ENCODE data around the gene TMEM40.
"Not testable (repeated sequence)": the region's sequence is repeated elsewhere in the genome, so short reads cannot be mapped to it uniquely, and the experiment has no call there.

Gene TMEM40, protein sequence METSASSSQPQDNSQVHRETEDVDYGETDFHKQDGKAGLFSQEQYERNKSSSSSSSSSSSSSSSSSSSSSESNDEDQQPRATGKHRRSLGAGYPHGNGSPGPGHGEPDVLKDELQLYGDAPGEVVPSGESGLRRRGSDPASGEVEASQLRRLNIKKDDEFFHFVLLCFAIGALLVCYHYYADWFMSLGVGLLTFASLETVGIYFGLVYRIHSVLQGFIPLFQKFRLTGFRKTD

DNA sequence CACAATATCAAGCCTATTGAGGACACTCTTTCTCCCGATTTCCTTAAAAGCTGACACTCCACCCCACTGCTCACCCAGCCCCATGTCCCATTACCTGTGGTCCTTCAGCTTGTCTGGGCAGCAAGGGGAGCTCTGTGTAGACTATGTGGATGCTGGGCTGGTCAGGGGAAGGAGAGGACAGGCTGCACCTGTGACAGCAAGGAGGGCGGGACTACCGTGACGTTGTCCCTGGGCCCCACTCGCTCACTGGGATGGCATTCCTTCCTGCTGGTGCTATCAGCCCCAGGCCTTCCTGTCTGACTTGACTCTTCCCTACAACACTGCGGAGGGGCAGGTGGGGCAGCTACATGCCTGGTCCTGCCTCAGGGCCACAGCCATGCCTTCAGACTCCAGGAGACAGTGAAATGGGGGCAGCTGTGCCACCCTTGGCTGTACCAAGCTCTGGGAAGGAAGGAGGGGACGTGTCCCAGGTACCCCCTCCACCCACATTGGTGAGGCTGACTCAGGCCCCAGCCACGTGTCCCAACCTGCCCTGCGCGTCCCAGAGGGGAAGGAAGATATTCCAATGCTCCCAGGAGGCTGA lies at the start of gene TMEM40:
TMEM40 (minus strand) TSS at position 163 of the 583 bp plus-strand sequence. CDS start 9,427 bp downstream, outside the sequence.
- no peak for DNase-seq (ENCODE audit: low spot score)

DNA sequence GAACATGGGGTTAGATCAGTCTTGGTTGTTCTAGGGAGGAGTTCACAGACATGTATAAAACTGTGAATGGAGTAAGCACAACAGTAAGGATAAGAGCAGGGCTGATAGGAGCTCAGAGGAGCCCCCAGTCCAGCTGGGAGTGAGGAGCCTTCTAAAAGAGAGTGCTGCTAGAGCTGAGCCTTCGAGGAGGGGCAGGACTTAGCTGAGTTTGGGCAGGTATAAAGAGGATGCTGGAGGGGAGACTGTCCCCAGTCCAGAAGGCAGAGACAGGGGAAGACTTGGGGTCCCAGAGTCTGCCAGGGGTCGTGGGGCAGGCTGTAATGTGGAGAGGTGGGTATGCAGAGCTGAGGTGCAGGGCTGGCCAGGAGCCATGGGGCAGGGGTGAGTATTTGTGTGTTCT lies 49.5 kb upstream of the TMEM40 start:
- no peak for DNase-seq (ENCODE audit: low spot score)

DNA sequence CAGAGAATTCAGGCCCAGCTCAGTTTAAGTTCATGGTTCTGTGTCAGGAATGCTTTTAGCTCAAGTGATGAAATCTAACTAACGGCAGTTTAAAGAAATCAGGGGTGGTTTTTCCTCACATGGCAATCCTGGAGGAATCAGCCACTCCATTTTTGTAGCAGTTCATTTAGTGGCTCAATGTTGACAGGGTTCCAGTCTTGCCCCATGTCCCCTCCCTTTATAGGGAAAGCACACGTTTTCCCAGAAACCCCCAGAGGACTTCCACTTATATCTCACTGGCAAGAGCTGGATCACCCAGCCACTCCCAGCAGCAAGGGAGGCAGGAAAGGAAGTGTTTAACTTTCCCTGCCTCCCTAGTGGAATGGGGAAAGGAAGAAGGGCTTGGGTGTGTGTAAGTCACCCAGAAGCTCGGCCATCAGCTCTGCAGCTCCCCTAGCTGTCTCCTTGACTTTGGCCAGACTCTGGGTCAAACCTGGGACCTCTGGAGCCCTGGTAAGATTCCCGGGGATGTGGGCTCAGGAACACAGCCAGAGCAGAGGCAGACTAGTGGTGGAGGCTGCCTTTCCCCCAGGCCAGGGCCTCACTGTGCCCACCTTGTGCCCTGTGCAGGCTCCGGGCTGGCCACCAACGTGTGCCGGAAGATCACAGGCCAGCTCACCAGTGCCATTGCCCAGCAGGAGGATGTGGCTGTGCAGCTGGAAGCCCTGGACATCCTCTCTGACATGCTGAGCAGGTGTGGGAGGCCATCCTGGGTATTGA lies 48.7 kb upstream of the TMEM40 start:
- no peak for DNase-seq (ENCODE audit: low spot score)

DNA sequence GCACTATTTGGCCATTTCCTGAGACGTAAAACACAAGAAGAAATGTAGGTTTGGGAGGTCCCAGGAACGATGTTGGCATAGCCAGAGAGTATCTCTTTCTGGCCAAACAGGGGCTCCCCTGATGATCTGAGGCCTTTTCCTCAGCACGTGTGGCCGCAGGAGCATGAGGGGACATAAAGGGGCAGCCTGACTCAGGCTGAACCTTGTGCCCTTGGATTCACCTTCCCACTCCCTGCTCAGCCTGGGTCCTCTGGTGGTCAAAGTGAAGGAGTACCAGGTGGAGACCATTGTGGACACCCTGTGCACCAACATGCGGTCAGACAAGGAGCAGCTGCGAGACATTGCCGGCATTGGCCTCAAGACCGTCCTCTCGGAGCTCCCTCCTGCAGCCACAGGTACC lies 48.0 kb upstream of the TMEM40 start:
- DNase-seq (ENCODE audit: low spot score) = no peak

DNA sequence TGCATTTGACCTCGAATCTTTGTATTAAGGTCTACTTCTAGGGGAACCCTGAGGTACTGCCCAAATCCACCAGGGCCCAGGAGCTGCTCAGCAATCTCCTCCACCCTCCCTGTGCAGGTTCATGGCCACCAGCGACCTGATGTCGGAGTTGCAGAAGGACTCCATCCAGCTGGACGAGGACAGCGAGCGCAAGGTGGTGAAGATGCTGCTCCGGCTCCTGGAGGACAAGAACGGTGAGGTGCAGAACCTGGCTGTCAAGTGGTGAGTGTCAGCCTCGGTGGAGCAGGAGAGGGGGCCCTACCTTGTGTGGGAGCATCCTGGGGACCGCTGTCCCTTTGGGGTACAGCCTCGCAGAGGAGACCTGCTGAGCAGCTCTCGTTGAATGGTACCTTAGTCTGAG lies 44.3 kb upstream of the TMEM40 start:
- no peak for DNase-seq (ENCODE audit: low spot score)

DNA sequence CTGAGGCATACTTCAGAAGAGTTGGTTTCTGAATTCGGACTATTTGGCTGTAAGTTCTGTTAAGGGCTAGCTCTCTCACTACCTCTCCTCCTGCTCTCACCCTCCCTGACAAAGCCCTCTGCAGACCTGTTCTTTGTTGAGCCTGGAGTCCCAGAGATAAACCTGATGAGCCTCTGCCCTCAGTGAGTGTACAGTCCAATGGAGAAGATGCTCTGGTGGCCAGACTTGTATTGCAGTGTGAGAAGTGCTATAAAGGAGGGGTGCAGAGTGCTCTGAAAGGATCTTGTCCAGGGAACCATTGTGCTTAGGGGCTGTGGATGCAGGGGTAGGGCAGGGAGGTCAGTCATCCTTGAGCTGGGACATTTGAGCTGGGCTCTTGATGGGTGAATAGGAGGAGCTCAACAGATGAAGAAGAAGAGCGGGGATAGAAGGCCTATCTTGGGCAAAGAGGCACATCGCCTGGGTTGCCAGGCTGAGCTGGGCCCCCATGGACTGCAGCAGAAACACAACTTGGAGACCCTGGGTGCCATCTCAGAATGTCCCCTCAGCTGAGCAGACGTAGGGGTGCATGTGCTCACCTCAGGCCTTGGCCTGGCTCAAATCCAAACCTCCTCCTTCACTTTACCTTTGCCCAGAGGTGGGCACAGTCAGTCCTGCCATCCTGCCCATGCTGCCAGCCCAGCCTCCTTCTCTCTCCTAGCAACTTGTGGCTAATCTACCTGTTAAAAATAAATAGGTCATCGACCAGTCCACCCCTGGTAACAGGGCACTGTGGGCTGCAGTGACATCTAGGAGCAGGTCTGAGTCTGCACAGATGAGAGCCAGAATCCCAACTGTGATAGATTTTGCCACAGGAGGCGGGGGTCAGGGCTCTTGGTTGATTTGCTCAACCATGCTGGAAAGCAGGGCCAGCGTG lies 40.7 kb upstream of the TMEM40 start:
- DNase-seq (ENCODE audit: low spot score) = no peak

DNA sequence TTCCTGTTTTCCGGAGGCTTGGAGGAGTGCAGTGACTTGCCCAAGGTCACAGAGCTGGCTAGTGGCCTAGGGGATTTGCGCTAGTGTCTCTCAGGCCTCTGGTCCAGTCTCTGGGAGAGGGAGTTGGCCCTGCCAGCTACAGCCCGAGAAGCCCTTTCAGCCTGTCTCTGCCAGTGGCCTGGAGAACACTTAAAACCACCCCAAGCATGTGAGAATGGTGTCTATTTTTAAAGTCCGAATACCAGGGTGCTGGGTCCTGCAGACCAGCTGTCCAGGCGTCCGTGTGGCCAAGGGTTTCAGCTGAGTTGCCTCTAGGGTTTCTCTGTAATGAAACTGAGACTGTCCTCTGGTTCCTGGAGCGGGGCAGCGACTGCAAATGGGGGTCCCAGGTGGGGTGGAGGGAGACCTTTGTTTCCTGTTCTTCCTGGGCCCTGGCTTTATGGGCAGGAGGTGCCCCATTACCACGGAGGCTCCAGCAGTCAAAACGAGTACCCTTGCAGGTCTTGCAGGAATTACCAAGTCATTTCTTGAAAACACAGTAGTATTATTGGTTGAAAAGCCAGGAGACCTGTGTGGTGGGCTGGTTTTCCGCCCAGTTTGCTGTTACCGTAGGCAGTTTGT lies 39.6 kb upstream of the TMEM40 start:
- no peak for DNase-seq (ENCODE audit: low spot score)

DNA sequence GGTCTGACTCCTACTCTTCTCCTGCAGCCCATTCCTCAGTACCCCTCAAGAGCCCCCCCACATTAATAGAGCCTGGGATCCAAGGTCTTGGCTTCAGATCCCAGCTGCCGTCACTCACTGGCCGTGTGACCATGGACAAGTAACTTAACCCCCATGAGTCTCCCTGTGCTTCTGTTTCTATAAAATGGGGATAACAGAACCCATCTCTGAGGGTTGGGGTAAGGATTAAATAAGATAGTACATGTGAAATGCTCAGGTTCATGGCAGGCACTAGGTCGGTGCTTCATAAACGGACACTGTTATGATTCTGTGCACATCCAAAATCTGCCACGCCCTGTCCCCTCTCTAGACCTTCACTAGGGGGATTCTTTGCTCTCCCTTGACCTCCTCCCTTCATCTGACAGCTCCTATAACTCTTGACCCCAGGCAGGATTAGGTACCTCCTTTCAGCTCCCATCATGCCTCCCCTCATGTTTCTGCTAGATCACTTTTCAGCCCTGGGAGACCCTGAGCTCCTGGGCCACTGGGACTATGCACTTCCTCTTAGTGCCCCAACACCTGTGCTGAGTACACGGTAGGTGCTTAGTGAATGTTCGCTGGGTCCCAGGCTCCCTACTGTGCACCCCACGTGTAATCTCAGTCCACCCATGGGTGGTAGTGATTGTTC lies 39.0 kb upstream of the TMEM40 start:
- no peak for DNase-seq (ENCODE audit: low spot score)

DNA sequence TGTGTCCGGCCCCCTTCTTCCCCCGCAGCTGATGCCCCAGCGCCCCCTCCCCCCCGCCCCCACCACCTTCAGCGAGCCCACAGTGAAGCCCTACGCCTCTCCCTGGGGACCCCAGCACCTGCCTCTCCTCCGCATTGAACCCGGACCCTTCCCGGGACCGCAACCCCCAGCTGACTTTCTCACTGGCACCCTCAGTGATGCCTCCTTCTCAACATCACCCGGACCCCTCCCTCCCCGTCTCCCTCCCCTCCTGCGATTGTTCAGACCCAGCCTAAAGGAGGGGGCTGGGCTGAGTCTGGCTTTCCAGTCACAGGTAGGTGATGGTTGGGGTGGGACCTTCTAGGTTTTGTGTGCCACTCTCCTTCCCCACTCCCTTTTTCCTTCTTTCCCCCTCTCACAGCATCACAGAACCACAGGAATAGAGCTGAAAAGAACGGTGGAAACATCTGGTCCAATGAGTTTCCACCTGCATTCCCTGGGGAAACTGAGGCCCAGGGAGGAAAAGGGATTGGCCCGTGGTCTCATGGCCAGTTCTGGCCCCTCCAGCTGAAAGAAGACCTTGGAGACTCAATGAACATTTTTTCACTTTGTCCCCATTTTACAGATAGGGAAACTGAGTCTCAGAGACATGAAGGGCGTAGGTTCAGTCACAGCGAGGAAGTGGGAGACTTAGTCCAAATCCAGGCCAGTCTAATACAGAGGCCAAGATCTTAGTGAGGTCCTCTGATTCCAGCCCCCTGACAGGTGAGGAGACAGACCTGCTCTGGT lies 38.2 kb upstream of the TMEM40 start:
- DNase-seq (ENCODE audit: low spot score) = no peak

DNA sequence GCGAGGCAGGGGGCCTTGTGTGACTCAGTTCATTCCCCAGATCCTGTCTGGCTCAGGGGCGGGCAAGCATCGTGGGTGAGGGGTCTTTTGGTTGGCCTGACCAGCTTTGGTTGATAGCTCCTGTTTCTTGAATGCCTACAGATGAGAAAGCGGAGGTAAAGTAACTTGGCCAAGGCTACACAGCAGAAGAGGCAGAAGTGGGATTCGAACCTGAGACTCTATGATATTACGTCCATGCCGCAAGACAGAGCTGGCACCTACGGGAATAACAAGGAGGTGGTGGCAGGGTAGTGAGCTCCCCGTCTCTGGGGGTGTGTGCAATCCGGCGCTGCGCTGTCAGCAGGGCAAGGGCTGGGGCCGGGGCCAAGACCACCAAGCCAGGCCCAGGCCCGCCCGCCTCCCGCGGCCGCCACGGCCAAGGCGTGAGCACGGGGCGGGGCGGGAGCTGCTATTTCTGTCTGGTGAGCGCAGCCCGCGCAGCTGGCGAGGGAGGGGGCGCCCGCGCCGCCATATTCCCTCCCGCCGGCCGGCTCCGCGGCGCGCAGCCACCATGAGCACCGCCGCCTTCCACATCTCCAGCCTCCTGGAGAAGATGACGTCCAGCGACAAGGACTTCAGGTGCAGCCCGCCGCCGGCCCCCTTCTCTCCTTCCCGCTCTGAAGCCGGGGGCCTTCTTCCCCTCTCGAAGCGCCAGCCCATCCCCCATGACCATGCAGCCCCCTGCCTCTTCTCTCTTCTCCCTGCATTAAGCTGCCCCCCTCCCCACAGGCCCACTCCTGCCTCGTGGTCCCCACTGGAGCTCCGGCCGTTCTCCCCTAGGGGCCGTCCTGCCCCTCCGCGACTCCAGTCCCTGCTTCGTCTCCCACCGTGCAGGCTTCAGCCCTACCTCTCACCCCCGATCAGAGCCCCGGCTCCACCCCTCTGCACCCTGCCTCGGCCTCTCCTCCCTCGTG lies 37.4 kb upstream of the TMEM40 start, which contains the start of gene CAND2:
CAND2 (plus strand) TSS at position 510 of the 953 bp plus-strand sequence; CDS start at position 551, 41 bp downstream.
- DNase-seq (ENCODE audit: low spot score) = no peak

DNA sequence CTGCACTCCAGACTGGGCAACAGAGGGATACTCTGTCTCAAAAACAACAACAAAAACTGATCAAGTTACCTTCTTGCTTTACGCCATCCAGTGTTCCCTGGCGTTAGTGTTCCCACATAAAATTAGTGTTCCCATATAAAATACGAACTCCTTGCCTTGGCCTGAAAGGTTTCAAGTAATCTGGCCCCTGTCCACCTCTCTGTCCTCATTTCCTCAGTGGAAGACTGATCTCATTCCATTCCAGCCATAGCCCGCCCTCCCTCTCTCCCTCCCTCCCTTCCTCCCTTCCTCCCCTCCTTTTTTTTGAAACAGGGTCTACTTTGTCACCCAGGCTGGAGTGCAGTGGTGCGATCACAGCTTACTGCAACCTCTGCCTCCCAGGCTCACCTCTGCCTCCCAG lies 34.6 kb upstream of the TMEM40 start:
- DNase-seq (ENCODE audit: low spot score) = no peak

DNA sequence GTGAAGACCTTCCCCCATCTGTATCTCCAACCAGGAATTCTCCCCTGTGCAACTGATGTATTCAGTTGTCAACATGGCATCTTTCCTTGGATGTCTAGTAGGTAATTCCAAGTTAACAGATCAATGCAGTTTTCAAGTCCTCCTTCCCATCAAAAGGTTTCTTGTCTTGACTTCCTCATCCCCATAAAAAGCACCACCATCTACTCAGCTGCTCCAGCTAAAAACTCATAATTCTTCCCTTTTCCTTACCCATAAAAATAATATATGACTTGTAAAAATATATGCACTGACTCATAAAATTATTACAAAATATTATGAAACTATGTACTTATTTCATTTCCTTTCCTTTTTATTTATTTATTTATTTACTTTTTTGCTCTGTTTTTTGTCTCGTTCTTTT lies 32.4 kb upstream of the TMEM40 start:
- DNase-seq (ENCODE audit: low spot score) = no peak

DNA sequence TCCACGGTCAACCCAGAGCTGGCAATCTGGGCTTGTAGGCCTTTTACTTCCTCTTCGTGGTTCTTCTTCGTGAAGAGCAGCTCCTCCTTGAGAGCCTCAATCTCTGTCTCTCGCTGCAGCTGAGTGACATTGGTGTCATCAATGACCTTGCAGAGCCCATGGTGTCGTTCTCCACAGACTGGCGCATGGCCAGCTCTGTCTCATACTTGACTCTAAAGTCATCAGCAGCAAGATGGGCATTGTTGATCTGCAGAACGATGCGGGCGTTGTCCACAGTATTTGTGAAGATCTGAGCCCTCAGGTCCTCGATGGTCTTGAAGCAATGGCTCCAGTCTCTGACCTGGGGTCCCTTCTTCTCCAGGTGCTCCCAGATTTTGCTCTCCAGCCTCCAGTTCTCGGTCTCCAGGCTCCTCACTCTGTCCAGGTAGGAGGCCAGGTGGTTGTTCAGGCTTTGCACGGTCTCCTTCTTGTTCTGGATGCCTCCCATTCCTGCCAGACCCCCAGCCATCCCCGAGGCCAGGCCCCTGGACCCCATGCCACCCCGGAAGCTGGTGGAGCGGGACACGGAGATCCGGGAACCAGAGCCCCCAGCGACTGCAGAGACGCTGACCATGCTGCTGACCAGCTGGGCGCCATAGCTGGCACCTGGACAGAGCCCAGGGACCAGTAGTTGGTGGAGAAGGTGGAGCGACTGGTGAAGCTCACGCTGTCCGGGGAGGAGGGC lies 29.1 kb upstream of the TMEM40 start:
- not testable (repeated sequence) for DNase-seq (ENCODE audit: low spot score)

DNA sequence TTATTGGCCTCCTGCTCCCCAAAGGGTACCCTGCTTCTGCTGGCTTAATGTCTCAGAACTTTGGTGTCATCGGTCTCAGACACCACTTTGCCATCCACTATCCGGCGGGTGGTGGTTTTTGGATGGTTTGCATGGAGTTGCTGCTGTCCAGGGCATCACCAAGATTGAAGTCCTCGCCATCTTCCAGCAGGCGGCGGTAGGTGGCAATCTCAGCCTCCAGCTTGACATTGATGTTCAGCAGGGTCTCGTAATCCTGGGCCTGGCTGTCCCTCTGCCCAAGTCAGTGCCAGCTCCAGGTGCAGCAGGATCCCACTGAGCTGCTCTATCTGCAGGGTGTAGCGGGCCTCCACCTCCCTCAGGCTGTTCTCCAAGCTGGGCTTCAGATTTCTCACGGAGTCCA lies 28.3 kb upstream of the TMEM40 start:
- peak; percentile 52 for DNase-seq (ENCODE audit: low spot score)

DNA sequence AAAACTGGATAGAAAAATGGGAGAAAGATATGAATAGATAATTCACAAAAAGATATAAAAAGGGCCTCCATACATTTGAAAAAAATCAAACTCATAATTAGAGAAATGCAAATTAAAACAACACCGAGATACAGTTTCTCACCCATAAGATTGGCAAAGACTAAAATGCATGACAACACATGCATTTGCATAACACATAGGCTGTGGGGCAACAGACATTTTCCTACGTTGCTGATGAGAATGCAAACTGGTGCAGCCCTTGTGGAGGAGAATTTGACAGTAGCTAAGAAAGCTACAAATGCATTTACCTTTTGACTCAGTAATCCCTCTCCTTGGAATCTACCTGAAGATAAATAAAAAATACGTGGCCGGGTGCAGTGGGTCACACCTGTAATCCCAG lies 26.0 kb upstream of the TMEM40 start:
- no peak for DNase-seq (ENCODE audit: low spot score)

DNA sequence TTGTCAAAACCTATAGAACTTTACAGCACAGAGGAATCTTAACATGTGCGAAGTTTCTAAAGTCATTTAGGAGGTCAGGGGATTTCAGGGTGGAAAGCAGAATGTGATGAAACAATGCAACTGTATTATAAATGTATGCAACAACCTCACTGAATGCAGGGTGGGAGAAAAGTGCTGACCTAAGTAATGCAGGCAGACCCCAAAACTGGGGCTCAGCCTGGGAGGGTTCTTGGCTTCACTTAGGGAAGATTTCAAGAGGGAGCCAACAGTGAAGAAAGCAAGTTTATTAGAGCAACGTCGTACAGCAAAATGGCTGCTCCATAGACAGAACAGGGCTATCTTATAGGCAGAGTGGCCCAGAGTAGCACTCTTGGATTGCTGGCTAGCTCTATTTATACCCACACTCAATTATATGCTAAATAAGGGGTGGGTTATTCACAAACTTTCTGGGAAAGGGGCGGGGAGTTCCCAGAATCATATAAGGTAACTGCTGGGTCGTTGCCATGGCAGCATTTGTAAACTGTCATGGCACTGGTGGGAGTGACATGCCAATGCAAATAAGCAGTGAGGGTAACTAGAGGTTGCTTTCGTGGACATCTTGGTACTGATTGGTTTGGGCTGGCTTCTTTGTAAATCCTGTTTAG lies 23.2 kb upstream of the TMEM40 start:
- DNase-seq (ENCODE audit: low spot score) = peak; percentile 47

DNA sequence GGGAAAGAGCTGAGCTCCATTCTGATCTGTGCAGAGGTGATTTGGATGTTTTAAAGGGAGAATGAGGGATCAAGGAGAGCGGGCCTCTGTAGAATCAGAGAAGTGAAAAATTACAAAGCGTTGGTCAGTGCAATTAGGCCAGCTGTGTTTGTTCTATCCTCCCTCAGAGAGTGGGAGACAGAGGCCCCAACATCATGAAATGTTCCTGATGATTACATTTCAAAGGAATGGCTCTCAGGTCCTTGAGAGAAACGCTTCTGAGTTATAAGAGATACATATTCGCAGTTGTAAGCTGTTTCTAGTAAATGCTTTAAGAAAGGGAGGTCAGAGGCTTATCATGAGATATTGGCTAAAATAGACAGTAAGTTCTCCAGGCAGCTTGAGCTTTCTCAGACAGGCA lies 21.7 kb upstream of the TMEM40 start:
- no peak for DNase-seq (ENCODE audit: low spot score)

DNA sequence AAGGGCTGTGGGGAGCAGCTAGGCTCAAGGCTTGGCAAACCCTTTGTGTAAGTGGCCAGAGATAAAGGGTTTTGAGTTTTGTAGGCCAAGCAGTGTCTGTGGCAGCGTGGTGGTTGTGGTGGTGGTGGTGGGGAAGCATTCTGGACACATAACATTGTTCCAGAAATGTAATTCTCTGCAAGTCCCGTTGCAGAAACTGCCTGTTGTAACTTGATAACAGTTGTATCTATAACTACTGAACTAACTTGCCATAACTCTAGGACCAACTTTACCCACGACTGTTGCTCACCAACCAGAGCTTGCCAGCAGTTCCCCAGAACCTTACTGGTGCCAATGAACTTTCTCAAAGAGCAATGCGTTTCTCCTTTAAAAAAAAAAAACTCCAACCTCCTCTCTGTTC lies 18.1 kb upstream of the TMEM40 start:
- DNase-seq (ENCODE audit: low spot score) = no peak

Measured in NAMALWA (cell line).